Neuron (in vitro differentiated cells): ENCODE results near the gene MRC1.

ENCODE experiments used
- H2AFZ ChIP-seq: one replicate; pipeline ENCODE4 v1.6.1; 2013; ENCODE audit warnings: low read depth, mild to moderate bottlenecking, inconsistent platforms, low read length, moderate library complexity
- H3K27me3 ChIP-seq: one replicate; pipeline ENCODE4 v1.6.1; 2013; ENCODE audit warnings: low read length; ENCODE audit not compliant: insufficient read depth
- H3K36me3 ChIP-seq: one replicate; pipeline ENCODE4 v1.6.1; 2013; ENCODE audit warnings: low read length; ENCODE audit not compliant: insufficient read depth
- H3K4me1 ChIP-seq: one replicate; pipeline ENCODE4 v1.6.1; 2013; ENCODE audit warnings: low read length; ENCODE audit not compliant: insufficient read depth
- H3K4me3 ChIP-seq: 2 replicates; pipeline ENCODE4 v1.5.1; 2013; ENCODE audit warnings: mild to moderate bottlenecking, low read length, moderate library complexity
- H3K9me3 ChIP-seq: one replicate; pipeline ENCODE4 v1.6.1; 2013; ENCODE audit warnings: low read length

Gene MRC1

GRCh38 chr10:17785276-17785930 is 23.7 kb upstream of the MRC1 start:
- Histone ChIP-seq H3K4me3 (no peak overlapping the region), H3K9me3 (no peaks in the 10 kb centered on the region), H2AFZ (no peak overlapping the region), H3K4me1 (peaks cover 12% of the 10 kb centered on the region), H3K36me3 (no peaks in the 10 kb centered on the region), H3K27me3 (no peaks in the 10 kb centered on the region)

- Histone ChIP-seq H2AFZ (no peak overlapping the region), H3K4me1 (peaks cover 12% of the 10 kb centered on the region), H3K9me3 (no peaks in the 10 kb centered on the region), H3K27me3 (no peaks in the 10 kb centered on the region), H3K4me3 (no peak overlapping the region), H3K36me3 (no peaks in the 10 kb centered on the region)
Observed at GRCh38 chr10:17787087-17787961, 21.8 kb upstream of the MRC1 start.

- H3K4me3 ChIP-seq, result no peak overlapping the region
- no peaks in the 10 kb centered on the region for H3K36me3 ChIP-seq
- H3K27me3 ChIP-seq, result no peaks in the 10 kb centered on the region
- peaks cover 12% of the 10 kb centered on the region for H3K4me1 ChIP-seq
- no peaks in the 10 kb centered on the region for H3K9me3 ChIP-seq
- no peak overlapping the region for H2AFZ ChIP-seq
Observed at GRCh38 chr10:17788646-17789045, 20.5 kb upstream of the MRC1 start.

- Histone ChIP-seq H3K9me3 (no peaks in the 10 kb centered on the region), H3K27me3 (no peaks in the 10 kb centered on the region), H3K4me1 (peaks cover 12% of the 10 kb centered on the region)
Observed at GRCh38 chr10:17789396-17789795, 19.8 kb upstream of the MRC1 start.

GRCh38 chr10:17790651-17791050 is 18.5 kb upstream of the MRC1 start:
- Histone ChIP-seq H2AFZ (no peak overlapping the region), H3K36me3 (no peaks in the 10 kb centered on the region), H3K4me1 (peaks cover 12% of the 10 kb centered on the region), H3K4me3 (no peak overlapping the region), H3K9me3 (no peaks in the 10 kb centered on the region), H3K27me3 (no peaks in the 10 kb centered on the region)

More at GRCh38 chr10:17789396-17789795, 19.8 kb upstream of the MRC1 start:
- Histone ChIP-seq H3K36me3 (no peaks in the 10 kb centered on the region), H3K4me3 (no peak overlapping the region), H2AFZ (no peak overlapping the region)

- H3K27me3 ChIP-seq, result no peaks in the 10 kb centered on the region
- H3K4me3 ChIP-seq, result no peak overlapping the region
- no peaks in the 10 kb centered on the region for H3K36me3 ChIP-seq
- peaks cover 1% of the 10 kb centered on the region for H3K9me3 ChIP-seq
- H2AFZ ChIP-seq, result no peak overlapping the region
- peaks cover 3% of the 10 kb centered on the region for H3K4me1 ChIP-seq
Observed at GRCh38 chr10:17792991-17793390, 16.2 kb upstream of the MRC1 start.

GRCh38 chr10:17793823-17794644 is 15.1 kb upstream of the MRC1 start:
- H2AFZ ChIP-seq, result no peak overlapping the region
- H3K27me3 ChIP-seq, result no peaks in the 10 kb centered on the region
- no peaks in the 10 kb centered on the region for H3K4me1 ChIP-seq
- no peaks in the 10 kb centered on the region for H3K36me3 ChIP-seq
- peaks cover 1% of the 10 kb centered on the region for H3K9me3 ChIP-seq
- no peak overlapping the region for H3K4me3 ChIP-seq

- no peaks in the 10 kb centered on the region for H3K27me3 ChIP-seq
- peaks cover 1% of the 10 kb centered on the region for H3K9me3 ChIP-seq
- no peak overlapping the region for H2AFZ ChIP-seq
- H3K4me3 ChIP-seq, result no peak overlapping the region
- H3K4me1 ChIP-seq, result no peaks in the 10 kb centered on the region
- H3K36me3 ChIP-seq, result no peaks in the 10 kb centered on the region
Observed at GRCh38 chr10:17795083-17795482, 14.1 kb upstream of the MRC1 start.

- no peak overlapping the region for H3K4me3 ChIP-seq
Observed at GRCh38 chr10:17795813-17796594, 13.1 kb upstream of the MRC1 start.

GRCh38 chr10:17801507-17801906 is 7.6 kb upstream of the MRC1 start:
- Histone ChIP-seq H2AFZ (no peak overlapping the region), H3K9me3 (peaks cover 1% of the 10 kb centered on the region), H3K27me3 (no peaks in the 10 kb centered on the region), H3K4me3 (no peak overlapping the region), H3K36me3 (no peaks in the 10 kb centered on the region), H3K4me1 (no peaks in the 10 kb centered on the region)

More at GRCh38 chr10:17795813-17796594, 13.1 kb upstream of the MRC1 start:
- H3K27me3 ChIP-seq, result no peaks in the 10 kb centered on the region
- H3K9me3 ChIP-seq, result peaks cover 1% of the 10 kb centered on the region
- no peaks in the 10 kb centered on the region for H3K36me3 ChIP-seq
- no peaks in the 10 kb centered on the region for H3K4me1 ChIP-seq
- no peak overlapping the region for H2AFZ ChIP-seq

- H3K4me1 ChIP-seq, result no peaks in the 10 kb centered on the region
- H2AFZ ChIP-seq, result no peak overlapping the region
- H3K27me3 ChIP-seq, result no peaks in the 10 kb centered on the region
- H3K36me3 ChIP-seq, result no peaks in the 10 kb centered on the region
- no peaks in the 10 kb centered on the region for H3K9me3 ChIP-seq
- no peak overlapping the region for H3K4me3 ChIP-seq
Observed at GRCh38 chr10:17802350-17802749, 6.8 kb upstream of the MRC1 start.

- Histone ChIP-seq H3K27me3 (no peaks in the 10 kb centered on the region), H3K36me3 (no peaks in the 10 kb centered on the region), H3K9me3 (no peaks in the 10 kb centered on the region), H3K4me1 (no peaks in the 10 kb centered on the region), H2AFZ (no peak overlapping the region), H3K4me3 (no peak overlapping the region)
Observed at GRCh38 chr10:17802976-17803375, 6.2 kb upstream of the MRC1 start.
